ENCODE measurements around the gene RCOR1. TPM values are rescaled to one million over a fixed set of nuclear protein-coding genes. Genes with fewer than 3 reads are reported as not detected.
"Not testable (repeated sequence)": the region's sequence is repeated elsewhere in the genome, so short reads cannot be mapped to it uniquely, and the experiment has no call there.

RCOR1 gene
- total RNA-seq, 3 donors from 2014 or later (not counting 1 experiment from before 2014, with no cell fraction given): 20.3 to 36.5 (median 21.8) TPM

GRCh38 chr14:102575160-102575845 lies 17.1 kb upstream of the RCOR1 start:
- no peak overlapping the region for H3K4me3 ChIP-seq (ENCODE audit: low read length)
- Mint-ChIP-seq H3K4me1 (no peaks in the 10 kb centered on the region), H3K27ac (no peak overlapping the region), H3K27me3 (ENCODE audit: low read depth in 2 of 2) (no peaks in the 10 kb centered on the region), H3K9me3 (no peaks in the 10 kb centered on the region), H3K4me3 (no peak overlapping the region), H3K36me3 (no peaks in the 10 kb centered on the region)
- 94% methylated on average over 13 of the region's 15 CpGs for WGBS (ENCODE audit: insufficient coverage)
- TF ChIP-seq CTCF (IDR thresholded peaks at IDR 0.05): no peak
- DNase-seq (no peak), ATAC-seq (no peak)
- H3K9me3 ChIP-seq (ENCODE audit: control insufficient read depth, insufficient read depth, low read length): no peaks in the 10 kb centered on the region
- H3K27ac ChIP-seq (ENCODE audit: low read length): no peak overlapping the region
- no peaks in the 10 kb centered on the region for H3K27me3 ChIP-seq (ENCODE audit: control insufficient read depth, insufficient read depth, low read length)
- intact Hi-C loops (cut with micrococcal nuclease): no loop called here
- no peaks in the 10 kb centered on the region for H3K4me1 ChIP-seq (ENCODE audit: control insufficient read depth, insufficient read depth, low read length)
- H3K36me3 ChIP-seq (ENCODE audit: control insufficient read depth, insufficient read depth, low read length): no peaks in the 10 kb centered on the region

- H3K27me3 Mint-ChIP-seq (ENCODE audit: low read depth in 2 of 2); H3K36me3 ChIP-seq (ENCODE audit: control insufficient read depth, insufficient read depth, low read length); H3K9me3 ChIP-seq (ENCODE audit: control insufficient read depth, insufficient read depth, low read length); H3K27ac ChIP-seq (ENCODE audit: low read length); H3K27me3 ChIP-seq (ENCODE audit: control insufficient read depth, insufficient read depth, low read length); ATAC-seq; H3K4me1 Mint-ChIP-seq; H3K27ac Mint-ChIP-seq; H3K4me3 ChIP-seq (ENCODE audit: low read length); H3K4me3 Mint-ChIP-seq; H3K9me3 Mint-ChIP-seq; H3K36me3 Mint-ChIP-seq; intact Hi-C loops (cut with micrococcal nuclease); DNase-seq; H3K4me1 ChIP-seq (ENCODE audit: control insufficient read depth, insufficient read depth, low read length): not testable (repeated sequence)
- WGBS (ENCODE audit: insufficient coverage): 93% methylated on average over 8 of the region's 8 CpGs
Measured at GRCh38 chr14:102575846-102576428, 16.5 kb upstream of the RCOR1 start.

- no peak overlapping the region for H3K4me3 ChIP-seq (ENCODE audit: low read length)
- no peaks in the 10 kb centered on the region for H3K27me3 Mint-ChIP-seq (ENCODE audit: low read depth in 2 of 2)
- H3K9me3 ChIP-seq (ENCODE audit: control insufficient read depth, insufficient read depth, low read length): no peaks in the 10 kb centered on the region
- no peak overlapping the region for H3K27ac ChIP-seq (ENCODE audit: low read length)
- H3K4me3 Mint-ChIP-seq: no peak overlapping the region
- intact Hi-C loops (cut with micrococcal nuclease): no loop called here
- ATAC-seq (no peak), DNase-seq (no peak)
- H3K27me3 ChIP-seq (ENCODE audit: control insufficient read depth, insufficient read depth, low read length): no peaks in the 10 kb centered on the region
- TF ChIP-seq CTCF (IDR thresholded peaks at IDR 0.05): no peak
- no peaks in the 10 kb centered on the region for H3K4me1 Mint-ChIP-seq
- no peaks in the 10 kb centered on the region for H3K9me3 Mint-ChIP-seq
- no peaks in the 10 kb centered on the region for H3K4me1 ChIP-seq (ENCODE audit: control insufficient read depth, insufficient read depth, low read length)
- 74% methylated on average over 6 of the region's 7 CpGs for WGBS (ENCODE audit: insufficient coverage)
- no peaks in the 10 kb centered on the region for H3K36me3 ChIP-seq (ENCODE audit: control insufficient read depth, insufficient read depth, low read length)
- no peak overlapping the region for H3K27ac Mint-ChIP-seq
- H3K36me3 Mint-ChIP-seq: no peaks in the 10 kb centered on the region
Measured at GRCh38 chr14:102578821-102579220, 13.6 kb upstream of the RCOR1 start.

- 90% methylated on average over 19 of the region's 19 CpGs for WGBS (ENCODE audit: insufficient coverage)
- Mint-ChIP-seq H3K4me1 (no peaks in the 10 kb centered on the region), H3K9me3 (no peaks in the 10 kb centered on the region), H3K27ac (no peak overlapping the region), H3K4me3 (no peak overlapping the region), H3K36me3 (no peaks in the 10 kb centered on the region), H3K27me3 (ENCODE audit: low read depth in 2 of 2) (no peaks in the 10 kb centered on the region)
- Histone ChIP-seq H3K9me3 (ENCODE audit: control insufficient read depth, insufficient read depth, low read length) (no peaks in the 10 kb centered on the region), H3K4me1 (ENCODE audit: control insufficient read depth, insufficient read depth, low read length) (no peaks in the 10 kb centered on the region), H3K4me3 (ENCODE audit: low read length) (no peak overlapping the region), H3K27ac (ENCODE audit: low read length) (no peak overlapping the region), H3K27me3 (ENCODE audit: control insufficient read depth, insufficient read depth, low read length) (no peaks in the 10 kb centered on the region), H3K36me3 (ENCODE audit: control insufficient read depth, insufficient read depth, low read length) (no peaks in the 10 kb centered on the region)
- DNase-seq: no peak
- ATAC-seq: no peak
- intact Hi-C loops (cut with micrococcal nuclease): no loop called here
- TF ChIP-seq CTCF (IDR thresholded peaks at IDR 0.05): no peak
Measured at GRCh38 chr14:102579696-102580549, 12.5 kb upstream of the RCOR1 start.

Measured in natural killer cell (primary cell).